Measurements from ENCODE around the gene TAF6.

The TAF6 gene

DNA sequence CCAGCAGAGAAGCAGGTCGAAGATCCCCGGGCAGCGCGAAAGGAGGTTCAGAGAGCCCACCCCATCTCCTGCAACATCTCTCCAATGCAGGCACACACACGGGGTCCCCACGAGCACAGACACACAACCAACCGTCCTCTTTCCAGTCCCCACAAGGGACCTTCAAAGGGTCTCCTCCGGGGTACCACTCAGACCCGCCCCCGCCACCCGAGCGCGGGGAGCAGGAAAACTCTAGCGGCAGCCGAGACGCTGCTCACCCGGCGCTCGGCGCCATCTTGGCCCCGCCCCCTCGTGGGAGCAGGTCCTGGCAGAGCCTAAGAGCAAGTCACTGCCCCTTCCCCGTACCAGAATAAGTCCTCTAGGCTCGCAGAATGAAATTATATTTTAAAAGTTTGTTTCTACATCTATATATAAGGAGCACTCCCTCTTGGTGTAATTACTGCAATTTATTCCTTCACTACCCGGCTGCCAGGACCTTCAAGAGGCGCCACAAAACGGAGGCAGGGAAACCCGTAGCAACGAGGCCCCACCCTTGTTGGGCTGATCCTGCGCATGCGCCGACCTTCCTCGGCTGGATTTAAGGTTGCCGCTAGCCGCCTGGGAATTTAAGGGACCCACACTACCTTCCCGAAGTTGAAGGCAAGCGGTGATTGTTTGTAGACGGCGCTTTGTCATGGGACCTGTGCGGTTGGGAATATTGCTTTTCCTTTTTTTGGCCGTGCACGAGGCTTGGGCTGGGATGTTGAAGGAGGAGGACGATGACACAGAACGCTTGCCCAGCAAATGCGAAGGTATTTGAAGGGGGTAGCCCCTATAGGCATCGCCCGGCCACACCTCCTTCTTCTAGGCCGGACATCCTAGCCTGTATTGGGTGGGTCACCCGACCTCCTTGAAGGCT is at the start of gene TAF6, which contains the start of gene CNPY4:
Gene TAF6, minus strand, starts transcription at position 287 of the 898 bp plus-strand sequence. CDS start 5,149 bp downstream, outside the sequence.
Gene CNPY4, plus strand, starts transcription at position 563 of the 898 bp plus-strand sequence. Its CDS starts 111 bp downstream, at position 674.
- Mint-ChIP-seq H3K4me3 (peak within 1 kb of the TSS; percentile 94), H3K27me3 (no peaks in the 10 kb centered on the region), H3K9me3 (no peaks in the 10 kb centered on the region), H3K27ac (peak within 1 kb of the TSS; percentile 100), H3K4me1 (peaks cover 33% of the 10 kb centered on the region), H3K36me3 (peaks cover 4% of the 10 kb centered on the region)

DNA sequence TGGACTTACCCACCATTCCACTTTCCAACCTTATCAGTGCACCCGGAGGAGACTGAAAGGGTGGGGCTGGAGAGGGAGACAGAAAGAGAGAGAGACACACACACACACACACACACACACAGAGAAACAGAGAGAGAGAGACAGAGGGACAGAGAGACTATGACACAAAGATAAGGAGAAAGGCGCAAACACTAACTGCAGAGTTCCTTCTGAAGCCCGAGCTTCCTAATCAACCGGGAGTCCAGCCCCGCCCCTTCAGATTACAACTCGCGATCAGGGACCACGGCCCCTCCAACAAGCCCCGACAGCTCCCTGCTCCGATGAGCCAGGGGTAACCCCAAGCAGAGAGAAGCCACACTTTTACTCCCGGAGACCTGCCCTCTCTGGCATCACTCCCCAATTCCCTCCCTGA is 48.8 kb upstream of the TAF6 start:
- peak overlapping the region; percentile 89 for H3K27ac Mint-ChIP-seq
- H3K4me3 Mint-ChIP-seq = peak overlapping the region; percentile 87
- H3K4me1 Mint-ChIP-seq = peaks cover 82% of the 10 kb centered on the region
- H3K36me3 Mint-ChIP-seq = no peaks in the 10 kb centered on the region
- H3K9me3 Mint-ChIP-seq = no peaks in the 10 kb centered on the region
- no peaks in the 10 kb centered on the region for H3K27me3 Mint-ChIP-seq

DNA sequence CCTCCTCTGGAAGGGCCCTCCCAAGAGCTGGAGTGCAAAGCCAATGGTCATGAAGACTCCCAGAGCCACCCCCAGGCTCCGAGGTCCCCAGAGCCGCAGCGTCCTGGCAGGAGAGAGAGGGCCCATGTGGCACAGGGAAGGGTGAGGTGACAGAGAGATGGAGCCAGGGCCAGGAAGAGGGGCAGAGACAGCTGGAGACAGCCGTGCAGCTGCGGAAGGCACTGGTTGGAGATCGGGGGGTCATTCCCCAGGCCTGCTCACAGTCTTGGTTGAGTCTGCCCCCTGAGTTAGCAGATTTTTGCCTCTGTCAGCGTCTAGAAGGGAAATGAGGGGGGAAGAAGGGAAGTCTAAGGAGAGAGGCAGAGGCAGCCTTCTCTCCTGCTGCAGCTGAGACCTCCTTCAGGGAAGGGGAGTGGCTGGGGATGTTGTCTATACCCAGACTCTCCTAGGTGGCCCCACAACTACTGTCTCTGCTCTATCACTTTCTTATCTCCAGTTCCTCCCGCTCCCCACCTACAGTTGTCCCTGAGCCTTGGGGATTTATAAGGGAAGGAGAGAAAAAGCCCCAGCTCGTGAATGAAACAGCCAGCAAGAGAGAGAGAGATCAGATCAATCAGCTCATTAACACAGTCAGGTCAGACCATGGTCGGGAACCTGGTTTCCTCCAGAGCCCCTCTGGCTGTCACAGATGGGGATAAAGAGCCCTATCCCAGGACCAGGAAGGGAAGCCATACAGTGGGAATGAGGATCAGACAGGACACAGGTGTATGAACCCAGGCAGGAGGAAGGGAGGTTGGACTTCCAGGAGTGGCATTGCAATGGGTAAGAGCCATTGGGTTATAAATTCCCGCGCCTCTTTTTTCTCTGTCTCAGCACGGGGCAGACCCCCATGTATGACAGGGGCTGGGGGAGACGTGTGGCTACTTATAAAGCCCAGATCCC is 48.1 kb upstream of the TAF6 start:
- Mint-ChIP-seq H3K27me3 (no peaks in the 10 kb centered on the region), H3K27ac (peak overlapping the region; percentile 94), H3K4me1 (peaks cover 88% of the 10 kb centered on the region), H3K9me3 (no peaks in the 10 kb centered on the region), H3K36me3 (no peaks in the 10 kb centered on the region), H3K4me3 (peak overlapping the region; percentile 87)

DNA sequence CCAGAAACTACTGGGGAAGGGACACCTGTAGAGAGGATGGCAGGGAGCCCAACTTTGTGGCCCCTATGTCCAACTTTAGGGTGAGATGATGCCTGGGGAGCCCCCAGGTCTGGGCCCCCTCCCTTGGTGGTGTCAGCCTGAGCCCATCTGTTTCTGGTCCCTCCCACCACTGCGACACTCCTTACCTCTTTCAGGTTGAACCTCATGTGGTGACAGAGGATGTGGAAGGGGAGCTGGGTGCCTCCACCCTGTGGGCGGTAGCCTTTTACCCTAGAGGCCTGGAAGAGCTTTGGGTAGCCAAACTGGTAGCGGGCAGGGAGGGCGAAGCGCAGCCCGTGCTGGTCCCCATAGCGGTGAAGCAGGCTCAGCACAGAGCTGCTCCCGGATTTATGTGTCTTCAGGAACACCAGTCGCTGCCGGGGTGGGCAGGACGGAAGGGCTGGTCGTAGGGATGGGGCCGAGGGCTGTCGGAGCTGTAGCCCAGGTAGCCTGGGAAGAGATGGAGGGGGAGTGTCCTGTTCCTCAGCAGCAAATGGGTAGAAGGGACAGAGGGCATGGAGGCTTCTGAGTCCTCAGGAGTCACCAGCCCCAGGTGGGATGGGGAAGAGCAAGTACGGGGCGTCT is 47.3 kb upstream of the TAF6 start:
- Mint-ChIP-seq H3K4me1 (peaks cover 90% of the 10 kb centered on the region), H3K36me3 (no peaks in the 10 kb centered on the region), H3K27ac (peak overlapping the region; percentile 94), H3K27me3 (no peaks in the 10 kb centered on the region), H3K9me3 (no peaks in the 10 kb centered on the region), H3K4me3 (peak overlapping the region; percentile 87)

DNA sequence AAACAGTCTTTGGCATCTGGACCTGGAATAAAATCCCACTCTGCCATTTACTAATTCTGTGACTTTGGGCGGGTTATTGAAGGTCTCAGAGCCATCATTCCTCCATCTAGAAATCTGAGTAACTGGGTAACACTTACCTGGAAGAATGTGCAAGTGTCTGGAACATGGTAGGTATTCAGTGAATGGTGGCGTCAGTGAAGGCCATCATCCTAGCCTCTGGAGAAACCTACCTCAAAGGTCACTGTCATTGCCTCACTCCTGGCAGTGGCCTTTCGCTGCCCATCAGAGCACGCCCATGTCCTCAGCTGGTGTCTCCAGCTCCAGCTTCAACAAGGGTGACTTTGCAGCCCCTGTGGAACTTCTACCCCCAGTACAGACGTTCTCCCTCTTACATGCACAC is 44.7 kb upstream of the TAF6 start:
- Mint-ChIP-seq H3K9me3 (no peaks in the 10 kb centered on the region), H3K27ac (peak overlapping the region; percentile 65), H3K36me3 (no peaks in the 10 kb centered on the region), H3K4me1 (peaks cover 83% of the 10 kb centered on the region), H3K4me3 (peak overlapping the region; percentile 54), H3K27me3 (no peaks in the 10 kb centered on the region)

DNA sequence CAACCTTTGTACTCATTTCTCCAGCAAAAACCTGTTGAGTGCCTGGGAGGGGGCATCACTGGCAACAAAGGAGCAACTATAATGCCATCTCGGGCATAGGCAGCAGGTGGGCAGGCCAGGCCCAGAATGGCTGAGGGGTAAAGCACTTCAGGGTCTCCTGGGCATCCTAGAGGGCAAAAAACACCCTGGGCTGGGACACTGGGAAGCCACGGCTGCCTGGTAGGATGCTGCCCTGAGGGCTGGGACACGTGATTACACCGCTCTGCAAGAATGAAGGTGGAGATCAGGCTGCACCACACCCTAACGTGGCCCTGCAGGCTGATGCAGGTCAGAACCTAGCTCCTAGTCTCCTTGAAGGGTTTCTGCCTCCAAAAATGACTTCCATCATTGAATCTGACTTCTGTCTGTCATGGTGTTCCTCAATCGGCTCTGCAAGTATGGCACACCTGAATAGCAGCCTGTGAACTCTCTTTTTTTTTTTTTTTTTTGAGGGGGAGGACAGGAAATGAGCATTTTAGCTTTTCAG is 43.9 kb upstream of the TAF6 start:
- no peaks in the 10 kb centered on the region for H3K36me3 Mint-ChIP-seq
- peaks cover 77% of the 10 kb centered on the region for H3K4me1 Mint-ChIP-seq
- H3K9me3 Mint-ChIP-seq = no peaks in the 10 kb centered on the region
- no peaks in the 10 kb centered on the region for H3K27me3 Mint-ChIP-seq
- peak overlapping the region; percentile 77 for H3K27ac Mint-ChIP-seq
- peak overlapping the region; percentile 42 for H3K4me3 Mint-ChIP-seq

DNA sequence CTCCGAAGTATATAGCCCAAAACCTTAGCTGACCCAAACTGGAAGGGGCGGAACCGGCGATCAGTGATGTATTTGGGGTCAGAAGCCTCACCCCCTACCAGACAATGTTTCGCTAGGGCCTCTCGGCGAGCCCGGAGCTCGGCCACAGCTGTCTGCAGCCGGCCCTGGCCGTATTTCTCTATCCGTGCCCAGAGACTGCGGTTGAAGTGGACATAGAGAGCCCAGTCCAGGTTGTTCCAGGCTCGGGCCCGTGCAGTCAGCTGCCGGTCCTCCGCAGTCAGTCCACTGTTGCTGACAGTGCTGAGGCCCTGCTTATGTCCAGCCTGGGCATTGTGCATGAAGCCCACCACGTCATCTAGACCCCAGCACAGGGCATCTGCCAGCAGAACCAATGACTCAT is 40.9 kb upstream of the TAF6 start:
- peak overlapping the region; percentile 17 for H3K27ac Mint-ChIP-seq
- peak overlapping the region; percentile 7 for H3K4me3 Mint-ChIP-seq
- H3K9me3 Mint-ChIP-seq = no peaks in the 10 kb centered on the region
- peaks cover 69% of the 10 kb centered on the region for H3K4me1 Mint-ChIP-seq
- peaks cover 3% of the 10 kb centered on the region for H3K36me3 Mint-ChIP-seq
- no peaks in the 10 kb centered on the region for H3K27me3 Mint-ChIP-seq

DNA sequence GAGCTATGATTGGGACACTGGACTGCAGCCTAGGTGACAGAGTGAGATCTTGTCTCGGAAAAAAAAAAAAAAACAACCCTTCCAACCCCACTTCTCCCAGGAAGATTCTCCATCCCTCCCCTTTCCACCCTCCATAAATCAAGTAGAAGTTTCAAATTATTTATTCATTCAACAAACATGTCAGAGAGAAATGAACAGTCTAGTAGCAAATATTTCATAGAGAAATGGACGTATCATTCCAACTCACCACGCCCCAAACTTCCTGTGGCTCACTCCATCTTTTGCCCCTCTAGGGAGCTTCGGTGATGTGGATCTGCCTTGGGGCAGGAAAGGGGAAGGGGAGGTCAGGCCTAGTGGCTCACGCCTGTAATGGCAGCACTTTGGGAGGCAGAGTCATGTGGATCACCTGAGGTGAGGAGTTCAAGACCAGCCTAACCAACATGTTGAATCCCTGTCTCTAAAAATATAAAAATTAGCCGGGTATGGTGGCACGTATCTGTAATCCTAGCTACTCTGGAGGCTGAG is 40.0 kb upstream of the TAF6 start:
- H3K27me3 Mint-ChIP-seq = no peaks in the 10 kb centered on the region
- H3K27ac Mint-ChIP-seq = peak overlapping the region; percentile 88
- peak overlapping the region; percentile 82 for H3K4me3 Mint-ChIP-seq
- peaks cover 3% of the 10 kb centered on the region for H3K36me3 Mint-ChIP-seq
- no peaks in the 10 kb centered on the region for H3K9me3 Mint-ChIP-seq
- H3K4me1 Mint-ChIP-seq = peaks cover 63% of the 10 kb centered on the region

DNA sequence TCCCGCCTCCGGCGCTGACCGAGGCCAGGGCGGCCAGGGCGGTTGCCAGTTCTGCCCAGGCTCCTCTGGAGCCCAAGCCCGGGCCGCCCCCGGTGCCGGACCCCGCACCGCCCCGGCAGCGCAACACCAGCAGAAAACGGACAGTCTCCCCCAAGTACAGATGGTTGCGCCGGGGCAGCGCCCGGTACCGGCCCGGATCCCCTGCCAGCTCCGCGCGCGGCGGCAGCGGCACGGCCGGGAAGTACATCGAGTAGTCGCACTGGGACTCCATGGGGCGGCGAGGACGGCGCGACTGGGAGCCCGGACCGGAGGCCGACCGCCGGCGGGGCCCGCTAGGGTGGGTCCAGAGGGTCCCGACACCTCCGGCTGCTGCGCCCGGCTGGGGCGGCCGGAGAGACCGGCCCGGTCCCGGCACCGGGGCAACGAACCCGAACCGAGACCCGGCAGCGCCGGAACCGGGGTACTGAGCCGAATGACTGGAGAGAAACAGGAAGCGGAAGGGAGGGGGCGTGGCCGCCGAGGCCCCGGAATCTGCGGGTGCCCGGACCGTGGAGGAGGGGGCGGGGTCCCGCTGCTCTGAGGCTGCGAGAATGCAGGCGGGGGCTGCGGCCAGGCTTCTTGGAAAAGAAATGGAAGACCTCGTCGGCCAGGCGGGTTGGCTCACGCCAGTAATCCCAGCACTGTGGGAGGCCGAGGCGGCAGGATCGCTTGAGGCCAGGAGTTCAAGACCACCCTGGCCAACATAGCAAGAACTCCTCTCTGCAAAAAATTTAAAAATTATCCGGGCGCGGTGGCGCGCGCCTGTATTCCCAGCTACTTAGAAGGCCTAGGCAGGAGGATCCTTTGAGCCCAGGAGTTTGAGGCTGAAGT is 39.3 kb upstream of the TAF6 start, which contains the start of gene TRAPPC14:
Gene TRAPPC14, minus strand, starts transcription at position 495 of the 870 bp plus-strand sequence. Its CDS starts 224 bp downstream, at position 271.
- H3K4me3 Mint-ChIP-seq = peak within 1 kb of the TSS; percentile 91
- no peaks in the 10 kb centered on the region for H3K9me3 Mint-ChIP-seq
- H3K4me1 Mint-ChIP-seq = peaks cover 60% of the 10 kb centered on the region
- H3K27me3 Mint-ChIP-seq = no peaks in the 10 kb centered on the region
- peak within 1 kb of the TSS; percentile 88 for H3K27ac Mint-ChIP-seq
- H3K36me3 Mint-ChIP-seq = peaks cover 3% of the 10 kb centered on the region

DNA sequence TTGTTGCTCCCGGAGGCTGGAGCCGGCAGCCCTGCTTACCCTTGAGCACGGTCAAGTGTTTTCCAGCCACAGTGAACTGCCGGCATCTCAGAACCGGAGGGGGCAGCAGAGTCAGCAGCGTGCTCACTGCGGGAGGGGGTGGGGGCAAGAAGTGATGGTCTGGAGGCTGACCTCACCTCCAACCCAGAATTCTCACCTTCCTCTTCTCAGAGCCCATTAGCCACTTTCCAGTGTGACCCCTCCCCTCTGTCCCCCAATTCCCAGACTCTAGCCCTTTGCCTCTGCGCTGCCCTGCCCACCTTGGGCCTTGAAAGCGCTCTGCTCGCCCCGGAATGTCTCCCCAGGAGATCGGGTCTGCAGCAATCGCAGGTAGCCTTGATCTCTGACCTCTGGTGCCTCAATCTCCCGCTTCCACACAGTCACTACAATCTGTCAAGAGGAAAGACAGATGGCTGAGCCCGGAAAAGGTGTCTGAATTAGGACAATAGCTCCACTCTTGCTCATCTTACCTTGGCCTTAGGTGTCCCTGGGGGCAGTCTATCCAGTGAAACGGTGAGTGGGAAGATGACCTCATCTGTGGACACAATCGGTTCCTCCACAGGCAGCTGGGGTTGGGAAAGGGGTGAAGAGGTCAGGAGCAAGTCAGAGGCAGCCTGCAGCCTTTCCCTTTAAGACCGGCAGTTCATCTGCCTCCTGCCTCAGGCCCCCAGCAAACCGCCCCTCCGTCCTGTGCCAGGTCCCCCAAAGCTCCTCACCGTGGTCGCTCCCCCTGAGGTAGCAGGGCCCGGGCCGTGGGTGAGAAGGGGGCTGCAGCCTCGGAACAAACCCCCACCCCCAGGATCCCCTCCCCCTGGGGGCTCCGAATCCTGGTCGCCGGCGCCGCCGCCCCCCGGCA is 38.4 kb upstream of the TAF6 start:
- peaks cover 5% of the 10 kb centered on the region for H3K36me3 Mint-ChIP-seq
- H3K4me1 Mint-ChIP-seq = peaks cover 53% of the 10 kb centered on the region
- H3K4me3 Mint-ChIP-seq = peak overlapping the region; percentile 91
- no peaks in the 10 kb centered on the region for H3K9me3 Mint-ChIP-seq
- H3K27ac Mint-ChIP-seq = peak overlapping the region; percentile 85
- no peaks in the 10 kb centered on the region for H3K27me3 Mint-ChIP-seq

DNA sequence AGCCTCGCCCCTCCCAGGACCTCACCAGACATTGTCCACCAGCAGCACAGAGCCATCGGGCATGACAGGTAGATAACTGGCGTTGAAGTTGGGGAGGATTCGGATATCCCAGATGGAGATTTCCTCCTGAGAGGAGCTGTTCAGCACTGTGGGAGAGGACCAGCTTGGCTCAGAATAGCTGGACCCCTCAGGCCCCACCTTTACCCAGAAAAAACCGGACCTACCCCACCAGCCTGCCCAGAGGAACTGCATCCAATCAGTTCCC is 37.8 kb upstream of the TAF6 start:
- H3K4me1 Mint-ChIP-seq = peaks cover 56% of the 10 kb centered on the region
- no peaks in the 10 kb centered on the region for H3K9me3 Mint-ChIP-seq
- H3K36me3 Mint-ChIP-seq = peaks cover 5% of the 10 kb centered on the region
- peak overlapping the region; percentile 85 for H3K27ac Mint-ChIP-seq
- H3K4me3 Mint-ChIP-seq = peak overlapping the region; percentile 91
- H3K27me3 Mint-ChIP-seq = no peaks in the 10 kb centered on the region

DNA sequence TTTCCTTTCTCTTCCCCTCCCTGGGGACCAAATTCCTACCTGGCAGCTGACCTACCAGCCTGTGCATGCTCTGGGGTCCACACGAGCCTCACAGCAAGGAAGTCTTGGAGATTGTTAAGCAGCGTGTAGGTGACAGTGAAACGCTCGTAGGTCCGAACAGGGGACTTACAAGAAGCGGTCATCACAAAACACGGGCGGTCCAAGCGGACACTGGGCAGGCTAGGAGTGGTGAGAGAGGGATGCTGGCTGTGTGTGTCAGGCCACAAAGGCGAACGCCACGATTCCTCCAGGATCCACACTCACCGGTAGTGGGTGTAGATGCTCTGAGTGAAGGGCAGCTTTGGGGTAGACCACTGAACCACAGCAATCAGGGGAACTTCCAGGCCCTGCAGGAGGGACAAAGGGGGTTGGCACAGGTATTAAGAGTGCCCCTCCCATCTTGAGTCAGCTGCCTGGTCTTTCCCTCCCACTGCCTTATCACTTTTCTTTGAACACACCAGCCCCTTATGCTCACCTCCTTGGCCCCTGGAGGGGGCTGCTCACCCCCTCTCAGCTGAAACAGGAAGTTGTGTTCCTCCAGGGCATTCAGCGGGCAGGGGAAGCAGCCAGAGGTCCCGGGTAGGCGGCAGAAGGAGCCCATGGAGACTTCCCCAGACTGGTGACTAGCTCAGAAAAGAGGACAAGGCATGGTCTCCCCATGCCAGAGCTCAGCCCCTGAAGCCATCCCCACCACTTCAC is 37.3 kb upstream of the TAF6 start:
- H3K4me3 Mint-ChIP-seq = peak overlapping the region; percentile 91
- no peaks in the 10 kb centered on the region for H3K27me3 Mint-ChIP-seq
- peaks cover 5% of the 10 kb centered on the region for H3K36me3 Mint-ChIP-seq
- peak overlapping the region; percentile 85 for H3K27ac Mint-ChIP-seq
- no peaks in the 10 kb centered on the region for H3K9me3 Mint-ChIP-seq
- peaks cover 55% of the 10 kb centered on the region for H3K4me1 Mint-ChIP-seq
